OCI-LY7 (cell line): Measurements from ENCODE around the gene NTF4.
"Not testable (repeated sequence)": the region's sequence is repeated elsewhere in the genome, so short reads cannot be mapped to it uniquely, and the experiment has no call there.

Experiments
- EZH2phosphoT487 ChIP-seq: fragments of 200-600 bp; sonication (generic); IDR thresholded peaks from 2 replicates; pipeline ENCODE4 v1.6.1; 2018; ENCODE audit warnings: low read depth, borderline replicate concordance, mild to moderate bottlenecking, mixed run types, antibody characterized with exemption, low read length, moderate library complexity, mixed read lengths
- TF ChIP-seq, protein P1 (sequence below): fragments of 200-600 bp; sonication (generic); conservative IDR thresholded peaks from 2 replicates; pipeline ENCODE4 v1.5.1; 2014; ENCODE audit warnings: mild to moderate bottlenecking, antibody characterized with exemption, low read length, moderate library complexity, mixed read lengths

DNA sequence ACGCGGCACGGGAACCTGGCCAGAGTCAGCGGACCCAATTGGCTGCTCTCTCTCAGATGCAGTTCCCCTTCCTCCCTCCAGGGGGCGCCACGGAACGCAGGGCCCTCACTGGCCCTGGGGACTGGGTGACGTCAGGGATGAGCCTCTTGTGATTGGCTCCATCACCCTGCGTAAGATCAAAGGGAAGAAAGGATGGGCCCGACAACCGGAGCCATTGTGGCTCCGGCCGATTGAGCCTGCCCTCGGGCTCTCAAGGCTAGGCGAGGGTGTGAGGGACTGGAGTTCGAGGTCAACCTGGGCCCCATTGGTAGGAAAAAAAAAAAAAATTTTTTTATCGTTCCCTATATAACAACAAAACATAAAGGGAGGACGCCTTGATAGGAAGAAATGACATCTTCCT, 27.8 kb downstream of the NTF4 start, which contains the start of gene CGB1:
- TF ChIP-seq, protein P1, sequence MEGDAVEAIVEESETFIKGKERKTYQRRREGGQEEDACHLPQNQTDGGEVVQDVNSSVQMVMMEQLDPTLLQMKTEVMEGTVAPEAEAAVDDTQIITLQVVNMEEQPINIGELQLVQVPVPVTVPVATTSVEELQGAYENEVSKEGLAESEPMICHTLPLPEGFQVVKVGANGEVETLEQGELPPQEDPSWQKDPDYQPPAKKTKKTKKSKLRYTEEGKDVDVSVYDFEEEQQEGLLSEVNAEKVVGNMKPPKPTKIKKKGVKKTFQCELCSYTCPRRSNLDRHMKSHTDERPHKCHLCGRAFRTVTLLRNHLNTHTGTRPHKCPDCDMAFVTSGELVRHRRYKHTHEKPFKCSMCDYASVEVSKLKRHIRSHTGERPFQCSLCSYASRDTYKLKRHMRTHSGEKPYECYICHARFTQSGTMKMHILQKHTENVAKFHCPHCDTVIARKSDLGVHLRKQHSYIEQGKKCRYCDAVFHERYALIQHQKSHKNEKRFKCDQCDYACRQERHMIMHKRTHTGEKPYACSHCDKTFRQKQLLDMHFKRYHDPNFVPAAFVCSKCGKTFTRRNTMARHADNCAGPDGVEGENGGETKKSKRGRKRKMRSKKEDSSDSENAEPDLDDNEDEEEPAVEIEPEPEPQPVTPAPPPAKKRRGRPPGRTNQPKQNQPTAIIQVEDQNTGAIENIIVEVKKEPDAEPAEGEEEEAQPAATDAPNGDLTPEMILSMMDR, result peak; percentile 81
- TF ChIP-seq EZH2phosphoT487, result not testable (repeated sequence)
